ENCODE measurements around the gene PRR33.

PRR33 gene

GRCh38 chr11:1916132-1916985 lies 24.7 kb upstream of the PRR33 start:
- no peak for DNase-seq (ENCODE audit: low read depth)

GRCh38 chr11:1915795-1916131 lies 24.1 kb upstream of the PRR33 start:
- DNase-seq (ENCODE audit: low read depth), result no peak

- no peak for DNase-seq (ENCODE audit: low read depth)
Measured at GRCh38 chr11:1913271-1914060, 21.8 kb upstream of the PRR33 start.

- DNase-seq (ENCODE audit: low read depth), result no peak
Measured at GRCh38 chr11:1912289-1912878, 20.7 kb upstream of the PRR33 start.

- DNase-seq (ENCODE audit: low read depth), result no peak
Measured at GRCh38 chr11:1909524-1909923, 17.8 kb upstream of the PRR33 start.

GRCh38 chr11:1908618-1909017 lies 16.9 kb upstream of the PRR33 start:
- no peak for DNase-seq (ENCODE audit: low read depth)

- DNase-seq (ENCODE audit: low read depth), result no peak
Measured at GRCh38 chr11:1906611-1907423, 15.1 kb upstream of the PRR33 start.

GRCh38 chr11:1906181-1906580 lies 14.5 kb upstream of the PRR33 start:
- DNase-seq (ENCODE audit: low read depth), result no peak

GRCh38 chr11:1899686-1900085 lies 8.0 kb upstream of the PRR33 start:
- DNase-seq (ENCODE audit: low read depth), result no peak

- no peak for DNase-seq (ENCODE audit: low read depth)
Measured at GRCh38 chr11:1899090-1899489, 7.4 kb upstream of the PRR33 start.

- no peak for DNase-seq (ENCODE audit: low read depth)
Measured at GRCh38 chr11:1896923-1897322, 5.2 kb upstream of the PRR33 start.

GRCh38 chr11:1896468-1896867 lies 4.8 kb upstream of the PRR33 start:
- no peak for DNase-seq (ENCODE audit: low read depth)

GRCh38 chr11:1894759-1895158 lies 3.1 kb upstream of the PRR33 start:
- DNase-seq (ENCODE audit: low read depth), result no peak

GRCh38 chr11:1893581-1894359 lies 2.1 kb upstream of the PRR33 start:
- no peak for DNase-seq (ENCODE audit: low read depth)

GRCh38 chr11:1892558-1892957 lies 863 bp upstream of the PRR33 start:
- no peak for DNase-seq (ENCODE audit: low read depth)

GRCh38 chr11:1892116-1892515 lies 421 bp upstream of the PRR33 start:
- no peak for DNase-seq (ENCODE audit: low read depth)

GRCh38 chr11:1890856-1891830 lies 552 bp downstream of the PRR33 start:
- no peak for DNase-seq (ENCODE audit: low read depth)

GRCh38 chr11:1889941-1890855 lies 1.5 kb downstream of the PRR33 start:
- DNase-seq (ENCODE audit: low read depth), result no peak

All from stimulated activated CD8-positive, alpha-beta memory T cell treated with anti-CD3 and anti-CD28 coated beads, Interleukin-7, amount 100 ng/mL, for 24 hours (primary cell).